CD4-positive, alpha-beta T cell (primary cell): ENCODE results near the gene FGF19. TPM values are rescaled to one million over a fixed set of nuclear protein-coding genes. Genes with fewer than 3 reads are reported as not detected.

ENCODE experiments used
- ATAC-seq: fragments of 200-7000 bp; cut with Tn5 transposase; one replicate; pipeline ENCODE4 v1.10.0; 2022; ENCODE audit warnings: mild to moderate bottlenecking; ENCODE audit not compliant: poor library complexity
- CTCF ChIA-PET: fragments of 350-600 bp; sonication (Branson Sonifier 250); formaldehyde crosslinking; loops from one replicate; lab custom pipeline; 2021; ENCODE audit warnings: antibody characterized with exemption, inconsistent platforms; lab: Charles Lee
- POLR2A ChIA-PET: fragments of 350-600 bp; sonication (Branson Sonifier 250); formaldehyde crosslinking; loops from one replicate; lab custom pipeline; 2021; ENCODE audit warnings: antibody characterized with exemption, inconsistent platforms; lab: Charles Lee
- DNase-seq, 14 experiments: peaks; one replicate each; pipeline ENCODE4 v3.0.0-alpha.2; 2013 to 2020; ENCODE audit warnings: mixed read lengths in 2 of 14
- H3K27ac ChIP-seq, 2 donors: one replicate each; pipeline versions ENCODE4 v1.5.1 to v1.7.0; 2013; ENCODE audit warnings: low read length in 2 of 2, low read depth in 1 of 2, mild to moderate bottlenecking in 1 of 2
- H3K27me3 ChIP-seq, 2 experiments: 1 replicate in 1 of 2; 2 replicates in 1 of 2; pipeline versions ENCODE4 v1.6.1 to v1.7.0; 2013; ENCODE audit warnings: low read length in 2 of 2, control low read depth in 1 of 2, mild to moderate bottlenecking in 1 of 2, moderate library complexity in 1 of 2; ENCODE audit not compliant: insufficient read depth in 2 of 2, control insufficient read depth in 1 of 2
- H3K36me3 ChIP-seq: one replicate; pipeline ENCODE4 v1.6.1; 2013; ENCODE audit warnings: low read length, control low read depth; ENCODE audit not compliant: insufficient read depth
- H3K4me1 ChIP-seq: one replicate; pipeline ENCODE4 v1.6.1; 2013; ENCODE audit warnings: low read length, control low read depth; ENCODE audit not compliant: insufficient read depth
- H3K4me3 ChIP-seq: one replicate; pipeline ENCODE4 v1.5.1; 2013; ENCODE audit warnings: mild to moderate bottlenecking, low read length, moderate library complexity
- H3K9me3 ChIP-seq, 2 experiments: 1 replicate in 1 of 2; 2 replicates in 1 of 2; pipeline versions ENCODE4 v1.6.1 to v1.7.0; 2013; ENCODE audit warnings: low read length in 2 of 2, mild to moderate bottlenecking in 2 of 2, control low read depth in 1 of 2, moderate library complexity in 1 of 2; ENCODE audit not compliant: control insufficient read depth in 1 of 2, insufficient read depth in 1 of 2
- H3K27ac Mint-ChIP-seq: one replicate; pipeline ENCODE4 v1.8.0; 2020; ENCODE audit warnings: mixed read lengths
- H3K27me3 Mint-ChIP-seq: one replicate; pipeline ENCODE4 v1.8.0; 2021; ENCODE audit warnings: mixed read lengths
- H3K36me3 Mint-ChIP-seq: one replicate; pipeline ENCODE4 v1.8.0; 2021; ENCODE audit warnings: low read depth, mixed read lengths
- H3K4me1 Mint-ChIP-seq: one replicate; pipeline ENCODE4 v1.8.0; 2021; ENCODE audit warnings: low read depth, mixed read lengths
- H3K4me3 Mint-ChIP-seq: one replicate; pipeline ENCODE4 v1.8.0; 2020; ENCODE audit warnings: mild to moderate bottlenecking, mixed read lengths
- H3K9me3 Mint-ChIP-seq: one replicate; pipeline ENCODE4 v1.8.0; 2020; ENCODE audit warnings: mixed read lengths
- intact Hi-C, 2 experiments: fragments of 100-400 bp; cut with DNase I in 1 of 2; cut with micrococcal nuclease in 1 of 2; formaldehyde crosslinking; loops; one replicate each; pipeline versions ENCODE4 v1.15.1 to v1.9.0; 2023 to 2025; cut with DNase I, micrococcal nuclease
- total RNA-seq, 174 experiments: library from RNA in 2 of 174; stranded (reverse) in 2 of 174; gene quantifications; one replicate each; pipeline ENCODE4 v1.2.3 and lab custom pipeline; 2021 to 2026
- TF ChIP-seq, protein P1 (sequence below): fragments of 200-600 bp; IDR thresholded peaks from one replicate; pipeline ENCODE4 v1.8.0; 2022; ENCODE audit warnings: antibody characterized with exemption, mild to moderate bottlenecking

FGF19 gene
- total RNA-seq, 2 experiments from 2014 or later: not detected

DNA sequence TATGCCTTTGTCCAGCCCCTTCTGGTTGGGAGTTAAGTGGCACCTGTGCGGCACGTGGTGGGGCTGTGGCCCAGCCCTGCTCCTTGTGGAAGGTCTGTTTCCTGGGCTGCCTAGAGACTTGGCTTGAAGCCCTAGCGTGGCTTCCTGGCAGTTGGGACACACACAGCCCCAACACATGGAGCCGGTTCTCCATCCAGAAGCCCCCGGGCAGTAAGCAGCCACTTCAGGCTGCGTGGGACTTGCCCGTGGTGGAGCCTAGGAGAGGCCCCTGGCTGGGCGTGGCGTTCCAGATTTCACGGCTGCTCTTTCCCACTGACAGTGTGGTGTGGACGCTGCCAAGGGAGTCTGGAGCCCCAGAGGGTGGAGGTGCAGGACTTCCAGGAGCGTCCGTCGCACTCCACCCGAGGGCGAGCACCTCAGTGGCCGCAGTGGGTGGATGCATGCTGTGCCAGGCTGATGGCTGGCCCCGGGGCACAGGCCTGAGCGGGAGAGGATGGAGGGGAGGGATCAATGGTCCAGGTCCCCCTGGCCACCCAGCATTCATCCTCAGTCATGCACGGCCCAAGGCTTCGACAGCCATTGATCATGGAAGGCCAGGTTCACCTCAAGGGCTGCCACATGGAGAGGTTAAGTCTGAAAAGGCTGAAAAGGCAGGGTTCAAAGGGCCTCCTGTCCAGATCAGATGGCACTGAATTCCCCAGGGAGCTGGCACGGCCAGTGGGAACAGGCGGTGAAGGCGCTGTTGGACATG is 53.6 kb downstream of the FGF19 start:
- no peaks in the 10 kb centered on the region for H3K4me1 Mint-ChIP-seq
- H3K27ac Mint-ChIP-seq: no peak overlapping the region
- Histone ChIP-seq H3K36me3 (no peaks in the 10 kb centered on the region), H3K4me3 (no peak overlapping the region), H3K4me1 (no peaks in the 10 kb centered on the region), H3K27ac (no peak overlapping the region), H3K27me3 (no peaks in the 10 kb centered on the region), H3K9me3 (no peaks in the 10 kb centered on the region)
- TF ChIP-seq, protein P1, sequence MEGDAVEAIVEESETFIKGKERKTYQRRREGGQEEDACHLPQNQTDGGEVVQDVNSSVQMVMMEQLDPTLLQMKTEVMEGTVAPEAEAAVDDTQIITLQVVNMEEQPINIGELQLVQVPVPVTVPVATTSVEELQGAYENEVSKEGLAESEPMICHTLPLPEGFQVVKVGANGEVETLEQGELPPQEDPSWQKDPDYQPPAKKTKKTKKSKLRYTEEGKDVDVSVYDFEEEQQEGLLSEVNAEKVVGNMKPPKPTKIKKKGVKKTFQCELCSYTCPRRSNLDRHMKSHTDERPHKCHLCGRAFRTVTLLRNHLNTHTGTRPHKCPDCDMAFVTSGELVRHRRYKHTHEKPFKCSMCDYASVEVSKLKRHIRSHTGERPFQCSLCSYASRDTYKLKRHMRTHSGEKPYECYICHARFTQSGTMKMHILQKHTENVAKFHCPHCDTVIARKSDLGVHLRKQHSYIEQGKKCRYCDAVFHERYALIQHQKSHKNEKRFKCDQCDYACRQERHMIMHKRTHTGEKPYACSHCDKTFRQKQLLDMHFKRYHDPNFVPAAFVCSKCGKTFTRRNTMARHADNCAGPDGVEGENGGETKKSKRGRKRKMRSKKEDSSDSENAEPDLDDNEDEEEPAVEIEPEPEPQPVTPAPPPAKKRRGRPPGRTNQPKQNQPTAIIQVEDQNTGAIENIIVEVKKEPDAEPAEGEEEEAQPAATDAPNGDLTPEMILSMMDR: no peak
- ATAC-seq (no peak), DNase-seq (no peak)
- H3K4me3 Mint-ChIP-seq: no peak overlapping the region
- ChIA-PET CTCF (no interaction called here), POLR2A (no interaction called here)
- H3K9me3 Mint-ChIP-seq: no peaks in the 10 kb centered on the region
- intact Hi-C loops: no loop called here
- peaks cover 5% of the 10 kb centered on the region for H3K36me3 Mint-ChIP-seq
- H3K27me3 Mint-ChIP-seq: no peaks in the 10 kb centered on the region

DNA sequence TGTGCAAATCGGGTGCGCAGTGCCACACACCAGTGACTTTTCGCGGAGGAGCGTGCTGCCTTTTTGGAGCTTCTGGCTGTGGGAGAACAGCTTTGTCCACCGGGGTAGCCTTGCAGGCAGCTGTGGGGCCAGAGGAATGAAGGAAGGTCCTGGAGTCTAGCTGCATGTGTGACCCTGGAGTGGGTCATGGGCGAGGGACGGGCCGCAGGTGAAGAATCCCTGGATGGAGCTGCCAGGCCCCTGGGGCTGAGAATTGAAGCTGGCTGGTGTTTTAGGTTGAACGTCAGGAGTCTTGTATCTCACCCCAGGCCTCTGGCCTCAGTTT is 54.3 kb downstream of the FGF19 start:
- Mint-ChIP-seq H3K4me1 (no peaks in the 10 kb centered on the region), H3K4me3 (no peak overlapping the region), H3K27ac (no peak overlapping the region), H3K36me3 (peaks cover 5% of the 10 kb centered on the region), H3K27me3 (no peaks in the 10 kb centered on the region), H3K9me3 (no peaks in the 10 kb centered on the region)
- intact Hi-C loops: loop anchor here in 1 of 2 experiments (10.0 kb wide), 1 partner anchor 685 kb away; no protein-coding TSS in a partner anchor
- CTCF ChIA-PET: no interaction called here
- Histone ChIP-seq H3K27me3 (no peaks in the 10 kb centered on the region), H3K27ac (no peak overlapping the region), H3K36me3 (no peaks in the 10 kb centered on the region), H3K4me3 (no peak overlapping the region), H3K4me1 (no peaks in the 10 kb centered on the region), H3K9me3 (no peaks in the 10 kb centered on the region)
- TF ChIP-seq, protein P1: no peak
- DNase-seq (no peak), ATAC-seq (no peak)
- POLR2A ChIA-PET: no interaction called here

DNA sequence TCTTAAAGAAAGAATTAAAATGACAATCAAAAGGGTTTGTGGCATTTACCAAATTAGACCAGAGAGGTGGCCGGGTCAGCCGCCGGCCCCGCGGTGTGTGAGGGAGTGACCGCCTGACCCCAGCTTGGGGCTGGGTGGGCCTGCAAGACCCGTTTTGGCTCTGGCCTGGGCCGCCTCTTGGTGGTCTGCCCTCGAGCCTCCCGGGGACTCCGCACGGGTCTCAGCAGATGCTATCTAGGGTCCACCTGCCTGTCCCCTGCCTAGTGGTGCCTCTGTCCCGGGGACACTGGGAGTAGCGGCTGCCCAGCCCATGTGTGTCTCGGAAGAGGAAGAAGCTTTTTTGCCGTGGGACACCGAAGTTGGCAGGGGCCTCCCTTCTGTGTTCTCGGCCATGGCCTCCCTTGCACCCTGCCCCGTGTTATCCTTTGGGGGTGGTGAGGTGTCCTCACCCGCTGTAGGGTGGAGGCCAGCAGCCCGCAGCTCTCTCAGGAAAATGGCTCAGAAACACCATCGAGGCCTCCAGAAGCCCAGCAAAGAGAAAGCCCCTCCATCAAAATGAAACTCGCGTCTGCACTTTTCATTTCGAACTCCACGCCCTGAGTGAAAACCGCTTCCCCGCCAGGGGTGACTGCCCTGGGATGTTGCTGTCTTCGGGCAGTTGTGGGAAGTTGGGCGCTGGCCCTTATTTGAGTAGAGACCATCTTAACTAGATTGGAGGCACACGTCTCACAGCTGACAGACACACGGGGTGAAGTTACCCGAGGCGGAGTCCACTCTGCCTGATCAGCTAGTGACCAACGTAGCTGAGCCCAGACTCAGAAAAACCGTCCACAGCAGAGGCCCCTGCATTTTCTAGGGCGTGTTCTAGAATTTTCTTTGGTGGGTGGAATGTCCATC is 54.9 kb downstream of the FGF19 start:
- TF ChIP-seq, protein P1: no peak
- Histone ChIP-seq H3K4me1 (no peaks in the 10 kb centered on the region), H3K27ac (no peak overlapping the region), H3K9me3 (peaks cover 0 to 4% of the 10 kb centered on the region in 2 experiments), H3K4me3 (no peak overlapping the region), H3K27me3 (peaks cover 0 to 4% of the 10 kb centered on the region in 2 experiments), H3K36me3 (no peaks in the 10 kb centered on the region)
- no peak for DNase-seq
- Mint-ChIP-seq H3K4me1 (no peaks in the 10 kb centered on the region), H3K9me3 (no peaks in the 10 kb centered on the region), H3K36me3 (peaks cover 5% of the 10 kb centered on the region), H3K27ac (no peak overlapping the region), H3K4me3 (no peak overlapping the region), H3K27me3 (no peaks in the 10 kb centered on the region)
- ChIA-PET POLR2A (no interaction called here), CTCF (no interaction called here)
- intact Hi-C loops: loop anchor here in 1 of 2 experiments (10.0 kb wide), 1 partner anchor 684 kb away; no protein-coding TSS in a partner anchor
- ATAC-seq: no peak

Other genes with a start within 250 kb of the FGF19 start
- gene LINC01488, start 222.4 kb downstream of the FGF19 start, total RNA-seq: not detected
- gene CCND1, start 62.9 kb downstream of the FGF19 start, total RNA-seq: 1 to 10 TPM; 1.7 to 2.4 TPM
- 10 to 100 TPM; 33.5 to 35.5 TPM for gene LTO1, start 28.7 kb downstream of the FGF19 start, total RNA-seq
- not detected for gene FGF4, start 71.3 kb upstream of the FGF19 start, total RNA-seq
- gene FGF3, start 115.4 kb upstream of the FGF19 start, total RNA-seq: not detected